ENCODE measurements around the gene RYR2. TPM values are rescaled to one million over a fixed set of nuclear protein-coding genes. Genes with fewer than 3 reads are reported as not detected.

Gene RYR2
- total and polyA plus RNA-seq, 4 donors: 0.43 to 11.6 (median 2.0) TPM

DNA sequence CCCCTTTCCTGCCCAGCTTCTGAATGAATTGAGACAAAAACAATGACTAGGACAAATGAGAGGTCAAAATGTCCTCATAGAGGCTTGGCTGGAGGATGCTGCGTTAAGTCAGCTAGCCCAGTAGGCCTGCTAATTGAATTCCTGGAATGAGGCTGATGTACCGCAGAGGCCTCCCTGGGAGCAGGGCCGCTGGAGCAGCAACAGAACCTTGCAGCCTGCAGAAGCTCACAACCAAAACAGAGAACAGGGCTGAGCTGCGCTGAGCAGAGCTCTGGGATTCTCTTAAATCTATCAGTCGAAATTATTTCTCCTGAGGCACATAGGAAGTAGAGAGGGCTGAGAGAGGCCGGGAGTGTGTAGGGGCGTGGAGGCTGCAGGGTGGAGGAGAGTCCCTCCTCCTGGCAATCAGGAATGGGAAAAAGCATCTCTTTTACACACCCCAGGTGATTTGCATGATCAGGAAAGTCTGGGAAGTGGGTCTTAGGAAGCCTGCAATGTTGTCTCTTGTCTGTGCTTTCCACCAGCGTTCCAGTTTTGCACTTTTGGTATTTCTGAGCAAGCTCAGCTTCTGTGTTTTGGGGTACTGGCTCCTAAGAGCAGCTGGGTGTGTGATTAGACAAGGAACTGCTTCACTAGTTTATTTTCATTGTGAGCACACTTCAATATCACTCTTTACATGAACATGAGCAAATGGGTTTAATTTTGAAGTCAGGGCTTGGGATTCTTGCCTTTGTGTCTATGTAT, 66.5 kb downstream of the RYR2 start:
- no peak for DNase-seq
- TF ChIP-seq, protein P1, sequence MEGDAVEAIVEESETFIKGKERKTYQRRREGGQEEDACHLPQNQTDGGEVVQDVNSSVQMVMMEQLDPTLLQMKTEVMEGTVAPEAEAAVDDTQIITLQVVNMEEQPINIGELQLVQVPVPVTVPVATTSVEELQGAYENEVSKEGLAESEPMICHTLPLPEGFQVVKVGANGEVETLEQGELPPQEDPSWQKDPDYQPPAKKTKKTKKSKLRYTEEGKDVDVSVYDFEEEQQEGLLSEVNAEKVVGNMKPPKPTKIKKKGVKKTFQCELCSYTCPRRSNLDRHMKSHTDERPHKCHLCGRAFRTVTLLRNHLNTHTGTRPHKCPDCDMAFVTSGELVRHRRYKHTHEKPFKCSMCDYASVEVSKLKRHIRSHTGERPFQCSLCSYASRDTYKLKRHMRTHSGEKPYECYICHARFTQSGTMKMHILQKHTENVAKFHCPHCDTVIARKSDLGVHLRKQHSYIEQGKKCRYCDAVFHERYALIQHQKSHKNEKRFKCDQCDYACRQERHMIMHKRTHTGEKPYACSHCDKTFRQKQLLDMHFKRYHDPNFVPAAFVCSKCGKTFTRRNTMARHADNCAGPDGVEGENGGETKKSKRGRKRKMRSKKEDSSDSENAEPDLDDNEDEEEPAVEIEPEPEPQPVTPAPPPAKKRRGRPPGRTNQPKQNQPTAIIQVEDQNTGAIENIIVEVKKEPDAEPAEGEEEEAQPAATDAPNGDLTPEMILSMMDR (IDR thresholded peaks at IDR 0.05; ENCODE audit: control extremely low read depth, extremely low read depth): no peak
- no peaks in the 10 kb centered on the region for H3K27me3 ChIP-seq (ENCODE audit: control insufficient read depth in 3 of 3, insufficient read depth in 3 of 3, low read length in 2 of 3)
- H3K4me1 ChIP-seq (ENCODE audit: control insufficient read depth in 5 of 5, insufficient read depth in 5 of 5, low read length in 5 of 5): peaks cover 0 to 3% (median 0%) of the 10 kb centered on the region in 5 donors
- peaks cover 0 to 2% (median 0%) of the 10 kb centered on the region in 4 donors for H3K9me3 ChIP-seq (ENCODE audit: control insufficient read depth in 4 of 4, insufficient read depth in 3 of 4, low read length in 3 of 4)
- H3K4me3 ChIP-seq: no peak overlapping the region
- no peaks in the 10 kb centered on the region for H3K36me3 ChIP-seq (ENCODE audit: control insufficient read depth in 4 of 4, insufficient read depth in 4 of 4, low read length in 4 of 4)
- WGBS, 2 donors: 53 to 78% methylated on average over 8 of the region's 8 CpGs
- no peak overlapping the region for H3K9ac ChIP-seq (ENCODE audit: insufficient read depth in 1 of 2, low read length in 2 of 2)
- no peak for ATAC-seq (ENCODE audit: insufficient read depth, low FRiP score)
- H3K27ac ChIP-seq (ENCODE audit: low read depth in 1 of 2, low read length in 1 of 2): peak overlapping the region in 1 of 2 donors; percentile 56

GRCh38 chr1:237111807-237112206, 69.8 kb downstream of the RYR2 start:
- H3K27me3 ChIP-seq (ENCODE audit: control insufficient read depth in 3 of 3, insufficient read depth in 3 of 3, low read length in 2 of 3): no peaks in the 10 kb centered on the region
- ATAC-seq (ENCODE audit: insufficient read depth, low FRiP score): no peak
- no peak for DNase-seq
- H3K27ac ChIP-seq (ENCODE audit: low read depth in 1 of 2, low read length in 1 of 2): peak overlapping the region in 1 of 2 donors; percentile 66
- H3K9ac ChIP-seq (ENCODE audit: insufficient read depth in 1 of 2, low read length in 2 of 2): no peak overlapping the region
- no peaks in the 10 kb centered on the region for H3K9me3 ChIP-seq (ENCODE audit: control insufficient read depth in 4 of 4, insufficient read depth in 3 of 4, low read length in 3 of 4)
- TF ChIP-seq, protein P1 (IDR thresholded peaks at IDR 0.05; ENCODE audit: control extremely low read depth, extremely low read depth): no peak
- H3K4me1 ChIP-seq (ENCODE audit: control insufficient read depth in 5 of 5, insufficient read depth in 5 of 5, low read length in 5 of 5): peaks cover 0 to 3% (median 0%) of the 10 kb centered on the region in 5 donors
- H3K4me3 ChIP-seq: no peak overlapping the region
- no peaks in the 10 kb centered on the region for H3K36me3 ChIP-seq (ENCODE audit: control insufficient read depth in 4 of 4, insufficient read depth in 4 of 4, low read length in 4 of 4)
- WGBS, 2 donors: 64 to 89% methylated on average over 2 of the region's 2 CpGs

DNA sequence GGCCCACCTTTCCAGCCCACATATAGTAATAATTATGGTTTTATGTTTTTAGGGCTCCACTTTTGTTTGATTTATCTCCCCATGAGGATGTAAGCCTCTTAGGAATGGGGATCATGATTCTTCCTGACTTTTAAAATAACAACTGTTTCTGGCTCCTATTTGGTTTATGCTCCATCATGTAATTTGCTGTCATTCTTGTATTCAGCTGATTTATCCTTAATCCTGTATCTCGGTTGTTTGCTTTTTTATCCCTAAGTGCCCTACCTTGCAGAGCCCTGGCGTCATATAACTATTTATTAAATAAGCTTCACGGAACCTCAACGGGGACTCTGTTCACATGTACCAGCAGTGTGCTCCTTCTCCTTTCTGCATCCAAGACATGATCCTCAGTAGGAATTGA, 70.7 kb downstream of the RYR2 start:
- no peak for DNase-seq
- H3K27ac ChIP-seq (ENCODE audit: low read depth in 1 of 2, low read length in 1 of 2): peak overlapping the region in 1 of 2 donors; percentile 26
- no peaks in the 10 kb centered on the region for H3K9me3 ChIP-seq (ENCODE audit: control insufficient read depth in 4 of 4, insufficient read depth in 3 of 4, low read length in 3 of 4)
- no peak for ATAC-seq (ENCODE audit: insufficient read depth, low FRiP score)
- H3K9ac ChIP-seq (ENCODE audit: insufficient read depth in 1 of 2, low read length in 2 of 2): no peak overlapping the region
- TF ChIP-seq, protein P1 (IDR thresholded peaks at IDR 0.05; ENCODE audit: control extremely low read depth, extremely low read depth): no peak
- no peaks in the 10 kb centered on the region for H3K36me3 ChIP-seq (ENCODE audit: control insufficient read depth in 4 of 4, insufficient read depth in 4 of 4, low read length in 4 of 4)
- no peak overlapping the region for H3K4me3 ChIP-seq
- 69 to 74% methylated on average over 4 of the region's 4 CpGs for WGBS, 2 donors
- H3K27me3 ChIP-seq (ENCODE audit: control insufficient read depth in 3 of 3, insufficient read depth in 3 of 3, low read length in 2 of 3): no peaks in the 10 kb centered on the region
- peaks cover 0 to 3% (median 0%) of the 10 kb centered on the region in 5 donors for H3K4me1 ChIP-seq (ENCODE audit: control insufficient read depth in 5 of 5, insufficient read depth in 5 of 5, low read length in 5 of 5)
